ENCODE results near the gene METTL25B.
A peak's percentile ranks its signal among the peaks of the same experiment; 100 is the strongest.

METTL25B gene

DNA sequence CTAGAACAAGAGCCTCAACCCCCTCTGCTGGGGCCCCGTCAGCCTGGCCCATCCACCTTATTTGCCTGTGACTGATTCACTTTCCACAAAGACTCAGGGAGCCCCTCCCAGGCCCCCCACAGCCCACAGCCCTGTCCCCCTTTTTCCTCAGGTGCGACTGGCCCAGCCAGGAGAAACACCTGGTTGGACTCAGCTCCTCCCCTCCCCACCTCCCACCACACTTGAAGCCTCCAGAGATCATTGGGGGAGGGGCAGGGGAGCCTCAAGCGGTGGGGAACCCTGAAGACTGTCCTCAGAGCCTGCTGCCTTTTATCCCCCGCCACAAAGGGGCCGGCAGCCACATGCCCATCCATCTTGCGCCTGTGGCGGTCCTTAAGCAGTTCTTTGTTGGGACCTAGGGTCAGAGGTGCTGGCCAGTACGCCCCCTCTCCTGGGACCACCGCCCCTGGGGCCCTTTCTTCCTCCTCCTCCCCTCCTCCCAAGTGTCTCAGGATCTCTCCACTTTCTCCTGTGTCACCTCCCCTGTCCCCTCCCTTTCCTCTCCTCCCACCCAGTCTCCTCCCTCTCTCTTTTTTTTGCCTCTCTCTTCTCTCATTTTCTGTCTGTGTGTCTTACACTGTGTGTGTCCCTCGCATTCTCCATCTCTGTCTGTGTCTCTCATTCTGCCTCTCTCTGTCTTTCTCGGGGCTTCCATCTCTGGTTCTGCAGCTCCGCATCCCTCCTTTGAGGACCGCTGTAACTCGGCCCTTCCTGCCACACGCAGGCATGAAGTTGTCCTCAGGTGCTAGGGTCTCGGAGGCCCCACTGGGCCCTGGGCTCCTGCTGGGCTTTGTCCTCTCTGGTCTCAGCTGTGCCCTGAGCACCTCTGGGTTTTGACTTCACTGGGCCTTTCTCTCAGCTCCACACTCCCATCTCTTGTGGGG lies 35.1 kb upstream of the METTL25B start:
- Histone ChIP-seq H3K4me1 (ENCODE audit: insufficient read depth, low read length) (peaks cover 32% of the 10 kb centered on the region), H3K9me3 (ENCODE audit: control insufficient read depth, insufficient read depth, low read length) (no peaks in the 10 kb centered on the region), H3K36me3 (ENCODE audit: insufficient read depth, low read length) (no peaks in the 10 kb centered on the region), H3K9ac (ENCODE audit: low read depth, low read length) (peak overlapping the region; percentile 35)

DNA sequence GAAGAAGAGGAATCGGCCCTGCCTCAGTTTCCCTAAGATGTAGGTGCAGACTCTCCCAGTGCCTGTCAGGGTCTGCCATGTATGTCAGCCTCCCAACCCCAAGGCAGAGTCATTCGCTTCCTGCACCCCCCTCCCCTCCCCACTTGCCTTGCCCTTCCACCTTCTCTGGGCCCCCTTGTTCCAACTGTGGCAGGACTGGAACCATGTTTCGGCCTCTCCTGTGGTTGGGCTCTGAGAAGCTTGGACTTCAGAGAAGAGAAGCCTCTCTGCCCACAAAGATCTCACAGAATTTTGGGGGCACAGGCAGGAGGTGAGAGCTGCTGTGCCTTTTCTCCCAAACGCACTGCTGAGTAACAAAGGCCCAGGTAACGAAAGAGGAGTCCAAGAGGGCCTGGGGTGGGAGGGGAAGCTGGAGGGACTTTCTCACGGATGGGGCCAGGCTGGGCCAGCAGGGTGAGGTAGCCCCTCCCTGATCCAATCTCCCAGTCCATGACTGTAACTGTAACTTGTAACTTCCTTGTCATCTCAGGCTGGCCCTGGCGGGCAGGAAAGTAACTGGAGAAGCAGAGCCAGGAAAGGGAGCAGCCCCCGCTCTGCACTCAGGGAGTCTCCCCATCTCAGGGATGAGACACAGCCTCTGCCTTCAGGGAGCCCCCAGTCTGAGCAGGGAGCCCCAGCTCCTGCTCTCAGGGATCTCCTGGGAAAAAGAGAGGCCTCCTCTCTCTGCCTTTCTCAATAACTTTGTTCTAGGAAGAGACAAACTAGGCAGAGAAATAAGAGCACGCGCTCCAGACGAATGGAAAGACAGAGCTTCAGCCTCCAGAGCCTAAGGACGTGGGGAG lies 34.2 kb upstream of the METTL25B start:
- peaks cover 32% of the 10 kb centered on the region for H3K4me1 ChIP-seq (ENCODE audit: insufficient read depth, low read length)
- no peaks in the 10 kb centered on the region for H3K36me3 ChIP-seq (ENCODE audit: insufficient read depth, low read length)
- no peaks in the 10 kb centered on the region for H3K9me3 ChIP-seq (ENCODE audit: control insufficient read depth, insufficient read depth, low read length)
- peak overlapping the region; percentile 35 for H3K9ac ChIP-seq (ENCODE audit: low read depth, low read length)

DNA sequence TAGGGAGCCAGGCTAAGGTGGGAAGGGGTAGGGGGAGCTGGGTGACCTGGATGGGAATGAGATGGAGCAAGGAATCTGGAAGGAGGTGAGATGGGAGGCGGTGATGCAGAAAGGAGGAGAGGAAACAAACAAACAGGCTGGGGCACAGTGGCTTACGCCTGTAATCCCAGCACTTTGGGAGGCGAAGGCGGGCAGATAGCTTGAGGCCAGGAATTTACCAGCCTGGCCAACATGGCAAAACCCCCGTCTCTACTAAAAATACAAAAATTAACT lies 33.6 kb upstream of the METTL25B start:
- no peak overlapping the region for H3K9ac ChIP-seq (ENCODE audit: low read depth, low read length)

DNA sequence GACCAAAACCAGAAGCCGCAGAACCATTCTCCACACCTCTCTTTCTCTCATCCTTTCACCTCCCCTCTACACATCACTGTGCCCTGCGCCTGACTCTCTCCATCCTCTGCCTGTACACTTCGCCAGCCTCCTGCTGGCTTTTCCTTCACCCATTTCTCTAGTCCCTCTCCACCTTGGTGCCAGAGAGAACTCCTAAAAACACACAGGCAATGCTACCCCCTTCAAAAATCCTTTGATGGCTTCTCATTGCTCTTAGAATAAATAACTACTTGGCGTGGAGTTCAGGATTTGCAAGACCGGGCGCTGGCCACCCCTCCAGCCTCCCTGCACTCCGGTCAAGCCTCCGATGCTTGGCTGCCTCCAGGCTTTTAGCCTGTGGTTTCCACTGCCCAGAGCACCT lies 31.5 kb upstream of the METTL25B start:
- Histone ChIP-seq H3K9ac (ENCODE audit: low read depth, low read length) (no peak overlapping the region), H3K9me3 (ENCODE audit: control insufficient read depth, insufficient read depth, low read length) (no peaks in the 10 kb centered on the region), H3K4me1 (ENCODE audit: insufficient read depth, low read length) (peaks cover 17% of the 10 kb centered on the region), H3K36me3 (ENCODE audit: insufficient read depth, low read length) (no peaks in the 10 kb centered on the region; the same call in 1 of the 2 replicates)

More for the DNA sequence above, 33.6 kb upstream of the METTL25B start:
- H3K4me1 ChIP-seq (ENCODE audit: insufficient read depth, low read length), result peaks cover 32% of the 10 kb centered on the region
- no peaks in the 10 kb centered on the region for H3K9me3 ChIP-seq (ENCODE audit: control insufficient read depth, insufficient read depth, low read length)
- no peaks in the 10 kb centered on the region for H3K36me3 ChIP-seq (ENCODE audit: insufficient read depth, low read length)

DNA sequence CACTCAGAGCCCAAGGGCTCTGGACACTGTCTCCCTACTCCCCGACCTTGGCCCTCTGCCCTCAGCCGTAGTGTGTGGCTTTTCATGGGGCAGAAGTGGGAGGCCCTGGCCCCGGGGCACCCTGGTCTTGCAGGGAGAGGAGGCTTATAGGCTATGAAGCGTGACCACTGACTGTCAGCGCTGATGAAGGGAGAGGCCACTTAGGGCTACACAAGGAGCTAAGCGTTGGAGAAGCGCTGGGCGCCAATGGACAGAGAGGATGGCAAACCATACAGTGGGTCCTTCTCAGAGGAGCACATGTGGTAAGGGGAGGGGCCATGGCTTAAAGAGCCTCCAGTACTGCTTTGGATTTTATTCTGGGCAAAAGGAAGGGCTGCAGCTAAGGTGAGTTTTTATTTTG lies 30.8 kb upstream of the METTL25B start:
- Histone ChIP-seq H3K9me3 (ENCODE audit: control insufficient read depth, insufficient read depth, low read length) (no peaks in the 10 kb centered on the region), H3K4me1 (ENCODE audit: insufficient read depth, low read length) (peaks cover 17% of the 10 kb centered on the region), H3K9ac (ENCODE audit: low read depth, low read length) (no peak overlapping the region), H3K36me3 (ENCODE audit: insufficient read depth, low read length) (no peaks in the 10 kb centered on the region; the same call in 1 of the 2 replicates)

DNA sequence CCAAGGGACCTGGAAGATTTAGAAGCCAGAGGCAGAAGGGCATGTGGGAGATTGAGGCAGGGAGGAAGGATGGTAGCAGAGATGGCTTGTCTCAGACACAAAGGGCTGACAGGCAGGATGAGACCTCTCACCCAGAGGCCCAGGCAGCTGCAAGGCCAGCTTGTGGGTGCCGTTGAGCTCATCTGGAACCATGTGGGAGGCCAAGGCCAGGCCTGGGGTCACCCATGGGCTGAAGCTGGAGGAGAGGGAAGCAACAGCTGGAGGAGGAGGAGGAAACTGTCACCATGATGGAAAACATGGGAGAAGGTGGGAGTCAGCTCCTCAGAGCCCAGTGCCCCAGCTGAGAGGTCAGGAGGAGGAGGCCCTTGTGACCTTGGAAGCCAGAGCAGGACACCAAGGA lies 29.3 kb upstream of the METTL25B start:
- no peaks in the 10 kb centered on the region for H3K9me3 ChIP-seq (ENCODE audit: control insufficient read depth, insufficient read depth, low read length)
- no peaks in the 10 kb centered on the region; the same call in 1 of the 2 replicates for H3K36me3 ChIP-seq (ENCODE audit: insufficient read depth, low read length)
- H3K4me1 ChIP-seq (ENCODE audit: insufficient read depth, low read length), result peaks cover 19% of the 10 kb centered on the region; the same call in 1 of the 2 replicates
- no peak overlapping the region for H3K9ac ChIP-seq (ENCODE audit: low read depth, low read length)

DNA sequence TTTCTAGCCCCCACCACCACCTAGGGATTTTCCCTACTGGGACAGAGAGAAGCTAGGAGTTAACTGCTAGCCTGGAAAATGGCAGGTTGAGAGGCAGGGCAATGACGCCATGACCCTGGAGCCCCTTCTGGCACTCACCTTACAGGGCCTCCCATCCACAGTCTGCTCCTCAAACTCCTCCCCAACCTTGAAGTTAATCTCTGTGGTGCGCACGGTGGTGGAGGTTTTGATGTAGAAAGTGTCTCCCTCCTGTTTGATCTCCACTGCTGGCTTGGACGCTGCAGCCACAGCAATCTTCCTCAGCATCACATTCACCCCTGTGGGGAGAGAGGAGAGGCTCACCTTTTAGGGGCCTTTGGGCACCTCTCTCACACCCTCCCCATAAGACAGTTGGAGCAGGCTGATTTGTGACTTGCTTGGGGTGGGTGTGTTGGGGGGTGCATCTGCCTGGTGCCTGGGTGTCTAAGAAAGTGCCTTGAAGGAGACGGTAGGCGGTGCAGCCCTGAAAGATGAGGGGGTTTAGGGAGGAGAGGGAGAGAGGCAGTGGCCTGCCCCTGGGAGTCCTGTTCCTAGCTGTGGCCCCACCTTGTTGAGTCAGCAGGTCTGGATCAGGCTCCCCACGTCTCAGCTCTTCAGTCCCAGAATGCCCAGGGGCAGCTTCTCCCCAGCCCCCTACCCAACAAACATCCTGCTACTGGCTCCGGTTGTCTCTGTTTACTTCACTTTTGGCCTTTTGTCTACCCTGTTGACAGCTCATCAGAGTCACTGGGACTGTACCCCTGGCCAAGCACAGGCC lies 27.3 kb upstream of the METTL25B start:
- Histone ChIP-seq H3K9me3 (ENCODE audit: control insufficient read depth, insufficient read depth, low read length) (no peaks in the 10 kb centered on the region), H3K9ac (ENCODE audit: low read depth, low read length) (no peak overlapping the region), H3K36me3 (ENCODE audit: insufficient read depth, low read length) (no peaks in the 10 kb centered on the region; the same call in 1 of the 2 replicates), H3K4me1 (ENCODE audit: insufficient read depth, low read length) (peaks cover 16% of the 10 kb centered on the region; the same call in 1 of the 2 replicates)

DNA sequence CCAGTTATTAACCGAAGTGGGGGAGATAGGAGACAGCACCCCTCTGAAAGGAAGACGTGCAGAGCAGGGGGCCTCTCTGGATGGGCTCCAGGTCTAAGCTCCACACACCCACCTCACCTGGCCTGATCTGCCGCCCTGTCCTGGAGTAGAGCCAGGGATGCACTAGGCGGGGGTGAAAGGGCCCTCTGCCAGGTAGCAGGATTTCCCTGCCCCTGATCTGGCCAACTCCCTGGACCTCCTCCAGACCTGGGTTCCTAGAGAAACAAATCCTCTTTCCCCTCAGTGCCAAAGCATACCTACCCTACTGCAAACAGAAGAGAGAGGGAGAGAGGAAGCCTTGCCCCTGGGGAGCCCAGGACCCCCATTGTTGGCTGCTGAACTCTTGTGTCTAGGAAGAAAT lies 24.9 kb upstream of the METTL25B start:
- H3K4me1 ChIP-seq (ENCODE audit: insufficient read depth, low read length), result peaks cover 16% of the 10 kb centered on the region; the same call in 1 of the 2 replicates
- H3K9ac ChIP-seq (ENCODE audit: low read depth, low read length), result no peak overlapping the region
- no peaks in the 10 kb centered on the region for H3K9me3 ChIP-seq (ENCODE audit: control insufficient read depth, insufficient read depth, low read length)
- H3K36me3 ChIP-seq (ENCODE audit: insufficient read depth, low read length), result no peaks in the 10 kb centered on the region; the same call in 1 of the 2 replicates

DNA sequence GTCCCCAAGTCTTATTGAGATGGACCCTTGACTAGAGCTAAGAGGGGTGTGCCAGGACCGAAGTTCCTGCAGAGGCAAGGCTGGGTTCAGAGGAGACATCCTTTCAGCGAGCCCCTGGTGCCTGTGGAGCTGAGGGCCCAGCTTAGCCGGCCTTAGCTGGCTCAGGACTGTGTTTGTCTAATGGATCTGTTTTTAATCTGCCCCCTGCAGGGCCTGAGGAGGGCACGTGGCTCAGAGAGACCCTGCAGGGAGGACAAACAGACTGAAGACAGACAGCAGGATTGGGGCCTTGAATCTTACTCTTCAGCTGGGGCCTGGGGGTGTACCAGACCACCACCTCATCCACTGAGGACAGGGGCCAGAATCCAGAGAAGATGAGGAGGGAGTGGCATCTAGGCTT lies 24.5 kb upstream of the METTL25B start:
- peak overlapping the region; percentile 72 for H3K9ac ChIP-seq (ENCODE audit: low read depth, low read length)
- H3K4me1 ChIP-seq (ENCODE audit: insufficient read depth, low read length), result peaks cover 19% of the 10 kb centered on the region
- H3K9me3 ChIP-seq (ENCODE audit: control insufficient read depth, insufficient read depth, low read length), result no peaks in the 10 kb centered on the region
- no peaks in the 10 kb centered on the region; the same call in 1 of the 2 replicates for H3K36me3 ChIP-seq (ENCODE audit: insufficient read depth, low read length)

DNA sequence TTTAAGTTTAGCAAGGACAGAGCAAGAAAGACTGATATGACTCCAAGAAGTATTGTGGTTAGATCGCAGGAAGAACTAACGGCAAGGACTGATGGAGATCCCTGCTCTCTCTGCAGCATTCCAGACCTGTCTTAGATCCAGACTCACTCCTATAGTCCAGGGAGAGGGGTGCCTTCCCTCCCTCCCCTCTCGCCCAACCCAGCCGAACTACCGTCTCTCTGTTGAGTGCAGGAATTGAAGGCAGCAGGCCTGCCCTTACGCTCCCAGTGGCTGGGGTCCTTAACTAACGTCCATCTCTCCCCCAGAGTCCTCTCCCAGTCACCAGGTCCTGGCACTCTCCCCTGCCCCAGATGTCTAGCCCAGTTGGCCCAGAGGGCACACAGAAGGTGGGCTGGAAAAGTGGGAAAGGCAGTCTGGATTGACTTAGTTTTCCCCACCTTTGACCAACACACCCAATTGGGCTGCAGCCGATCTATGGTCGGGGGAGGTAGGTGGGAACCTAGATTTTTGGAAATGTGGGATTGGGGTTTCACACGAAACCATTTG lies 24.0 kb upstream of the METTL25B start:
- H3K4me1 ChIP-seq (ENCODE audit: insufficient read depth, low read length), result peaks cover 24% of the 10 kb centered on the region
- no peaks in the 10 kb centered on the region; the same call in 1 of the 2 replicates for H3K36me3 ChIP-seq (ENCODE audit: insufficient read depth, low read length)
- no peaks in the 10 kb centered on the region for H3K9me3 ChIP-seq (ENCODE audit: control insufficient read depth, insufficient read depth, low read length)
- peak overlapping the region; percentile 72 for H3K9ac ChIP-seq (ENCODE audit: low read depth, low read length)

DNA sequence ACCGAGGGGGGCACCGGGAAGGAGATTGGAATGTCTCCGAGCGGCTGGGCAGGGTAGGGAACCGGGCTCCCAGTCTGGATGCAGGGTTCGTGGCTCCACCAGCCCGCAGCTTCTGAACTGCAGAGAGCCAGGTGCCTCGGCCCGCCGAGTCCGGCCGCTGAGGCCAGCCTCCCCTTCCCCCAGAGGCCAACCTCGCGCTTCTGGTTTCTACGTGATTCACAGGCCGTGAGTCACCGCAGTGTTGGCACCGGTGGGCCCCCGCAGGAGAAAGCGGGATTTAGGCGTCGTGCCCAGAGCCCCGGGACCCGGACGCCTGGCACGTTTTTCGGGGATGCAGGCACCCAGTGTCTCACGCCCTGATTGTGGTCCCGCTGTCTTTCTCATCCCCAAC lies 23.3 kb upstream of the METTL25B start:
- no peaks in the 10 kb centered on the region for H3K9me3 ChIP-seq (ENCODE audit: control insufficient read depth, insufficient read depth, low read length)

DNA sequence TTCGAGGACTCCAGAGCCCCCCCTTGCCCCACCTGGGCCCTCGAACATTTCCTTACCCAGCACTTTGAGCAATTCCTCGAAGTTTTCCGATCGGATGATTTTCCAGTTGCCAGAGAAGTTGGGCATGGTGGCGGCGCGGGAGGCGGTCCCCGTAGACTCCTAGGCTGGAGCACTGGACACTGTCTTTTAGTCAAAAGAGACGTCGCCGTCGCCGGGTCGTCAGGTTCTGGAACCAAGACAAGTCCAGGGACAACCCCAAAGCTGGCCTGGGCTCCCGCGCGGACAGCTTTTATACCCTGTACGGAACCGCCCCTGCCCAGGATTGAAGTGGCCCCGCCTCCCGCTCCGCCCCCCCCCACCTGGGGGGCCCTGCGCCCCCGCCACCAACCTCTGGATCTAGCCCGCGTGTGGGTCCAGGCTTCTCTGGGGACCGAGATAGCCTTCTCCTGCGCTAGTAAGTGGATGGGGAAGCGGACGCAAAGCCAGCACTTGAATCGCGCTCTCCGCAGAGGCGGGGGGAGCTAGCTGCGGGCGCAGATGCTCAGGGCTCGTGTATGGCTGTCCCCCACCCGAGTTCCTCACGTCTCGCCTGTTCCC lies 22.9 kb upstream of the METTL25B start, which contains the start of gene CRABP2:
Gene CRABP2, minus strand, starts transcription at position 263 of the 597 bp plus-strand sequence. Its CDS starts 137 bp downstream, at position 126.
- peaks cover 36% of the 10 kb centered on the region for H3K4me1 ChIP-seq (ENCODE audit: insufficient read depth, low read length)

More for the DNA sequence above, 23.3 kb upstream of the METTL25B start:
- peaks cover 31% of the 10 kb centered on the region for H3K4me1 ChIP-seq (ENCODE audit: insufficient read depth, low read length)
- no peaks in the 10 kb centered on the region; the same call in 1 of the 2 replicates for H3K36me3 ChIP-seq (ENCODE audit: insufficient read depth, low read length)
- peak overlapping the region; percentile 72 for H3K9ac ChIP-seq (ENCODE audit: low read depth, low read length)

DNA sequence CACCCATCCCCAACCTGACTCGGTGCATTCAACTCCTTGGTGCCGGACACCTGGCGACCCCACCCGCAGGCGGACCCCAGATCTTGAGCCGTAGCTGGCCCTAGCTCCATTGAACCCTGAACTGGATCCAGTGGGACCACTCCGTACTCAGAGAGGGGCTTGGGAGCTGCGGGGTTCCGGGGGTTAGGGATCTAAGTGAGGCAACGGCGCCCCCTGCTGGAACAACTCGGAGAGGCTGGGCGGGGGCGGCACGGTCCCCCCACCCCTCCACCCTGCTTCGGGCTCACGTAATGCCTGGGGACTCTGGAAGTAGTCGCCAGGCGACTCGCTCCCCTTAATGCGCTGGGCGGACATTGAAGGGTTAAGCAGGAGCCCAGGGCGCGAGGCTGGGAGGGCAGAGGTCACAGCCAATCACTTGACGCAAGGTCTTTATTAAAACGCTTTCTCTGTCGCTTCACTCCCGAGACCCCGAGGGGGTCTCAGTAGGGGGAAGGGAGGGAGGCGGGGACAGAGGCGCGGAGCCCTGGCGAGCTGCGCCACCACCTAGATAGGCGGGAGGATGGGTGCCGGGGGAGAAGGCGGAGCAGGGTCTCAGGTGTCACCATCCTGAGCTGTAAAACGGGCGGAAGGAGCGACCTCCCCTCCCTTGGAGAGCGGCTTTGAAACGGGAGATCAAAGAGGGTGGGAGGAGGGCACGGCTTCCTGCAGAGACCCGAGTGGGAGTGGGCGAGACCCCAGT lies 22.2 kb upstream of the METTL25B start:
- Histone ChIP-seq H3K9ac (ENCODE audit: low read depth, low read length) (peak overlapping the region; percentile 72), H3K4me1 (ENCODE audit: insufficient read depth, low read length) (peaks cover 40% of the 10 kb centered on the region), H3K9me3 (ENCODE audit: control insufficient read depth, insufficient read depth, low read length) (no peaks in the 10 kb centered on the region), H3K36me3 (ENCODE audit: insufficient read depth, low read length) (no peaks in the 10 kb centered on the region)

More for the DNA sequence above, 22.9 kb upstream of the METTL25B start, which contains the start of gene CRABP2:
- H3K9ac ChIP-seq (ENCODE audit: low read depth, low read length), result peak within 1 kb of the TSS; percentile 72
- no peaks in the 10 kb centered on the region for H3K36me3 ChIP-seq (ENCODE audit: insufficient read depth, low read length)
- H3K9me3 ChIP-seq (ENCODE audit: control insufficient read depth, insufficient read depth, low read length), result no peaks in the 10 kb centered on the region

Data from ES-I3 (cell line).